ENCODE measurements around the gene RTN4IP1.

RTN4IP1 gene

DNA sequence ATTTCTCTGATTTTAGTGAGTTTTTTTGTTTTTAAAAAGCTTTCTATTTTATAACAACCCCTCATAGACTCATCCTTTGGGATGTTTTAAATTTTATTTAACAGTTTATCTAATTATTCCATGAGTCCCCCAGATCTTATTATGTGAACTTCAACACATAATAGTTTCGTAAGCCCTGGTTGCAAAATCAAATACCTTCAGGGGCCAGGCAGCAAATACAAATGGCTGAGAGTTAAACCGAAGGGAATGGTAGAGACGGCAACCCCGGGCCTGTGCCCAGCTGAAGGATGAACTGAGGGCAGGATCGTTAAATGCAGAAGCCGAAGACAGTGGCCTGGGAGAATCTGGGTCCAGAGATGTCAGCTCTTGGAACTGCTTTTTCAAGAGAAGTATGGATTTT lies 88.4 kb downstream of the RTN4IP1 start:
- DNase-seq = no peak

- no peak for DNase-seq
Measured at GRCh38 chr6:106540432-106540831, 88.9 kb downstream of the RTN4IP1 start.

DNA sequence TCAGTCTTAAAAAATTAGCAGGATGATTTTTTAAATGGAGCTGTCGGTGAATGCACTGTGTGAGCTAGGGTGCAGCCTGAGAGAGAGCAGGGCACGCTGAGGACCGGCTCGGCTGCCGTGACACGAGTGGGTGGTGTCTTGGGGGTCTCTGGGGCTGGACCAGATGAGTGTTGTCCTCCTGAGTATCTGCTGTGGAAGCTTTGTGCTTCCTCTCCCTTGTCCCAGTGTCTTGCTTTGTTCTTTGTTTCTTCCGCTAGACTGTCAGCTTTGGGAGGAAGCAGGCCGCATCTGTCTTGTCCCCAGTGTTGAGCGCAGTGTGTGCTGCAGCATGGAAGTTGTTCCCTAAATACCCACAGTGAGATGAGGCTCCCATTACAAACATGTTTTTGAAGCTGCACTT lies 89.4 kb downstream of the RTN4IP1 start:
- no peak for DNase-seq

- DNase-seq = no peak
Measured at GRCh38 chr6:106538145-106538544, 91.2 kb downstream of the RTN4IP1 start.

DNA sequence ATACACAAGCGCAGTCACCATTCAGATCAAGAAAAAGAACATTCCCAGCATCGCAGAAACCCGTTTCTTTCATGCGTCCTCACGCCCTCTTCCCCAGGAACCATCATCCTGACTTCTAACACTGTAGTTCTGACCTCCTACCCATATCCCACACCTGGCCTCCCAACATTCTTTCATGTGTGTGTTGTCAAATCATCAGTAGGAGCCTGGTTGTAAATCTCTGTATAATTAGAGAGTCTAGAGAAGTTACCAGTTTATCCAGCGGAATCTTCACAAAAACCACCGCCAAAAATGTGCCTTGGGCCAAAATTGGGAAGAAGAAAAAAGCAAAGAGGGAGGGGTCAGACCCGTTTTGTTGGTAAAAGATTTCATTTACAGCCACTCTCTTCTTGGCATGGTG lies 91.6 kb downstream of the RTN4IP1 start:
- no peak for DNase-seq

DNA sequence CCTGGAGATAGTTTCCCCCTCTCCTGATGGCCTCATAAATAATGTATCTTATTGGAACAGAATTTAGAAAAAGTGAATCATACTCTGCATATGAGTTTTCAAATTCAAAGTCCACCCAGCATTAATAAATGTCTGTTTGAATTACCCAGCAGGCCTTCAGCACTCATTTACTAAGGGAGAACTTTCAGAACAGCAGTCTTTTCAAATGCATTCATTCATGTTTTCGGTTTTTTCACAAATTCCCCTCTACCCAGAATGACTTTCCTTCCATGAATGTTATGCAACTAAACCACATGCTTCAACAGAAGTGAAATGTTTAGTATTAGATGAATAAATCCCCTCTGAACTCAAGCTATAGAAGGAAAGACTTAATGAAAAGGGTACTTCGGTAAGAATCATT lies 92.4 kb downstream of the RTN4IP1 start:
- no peak for DNase-seq

DNA sequence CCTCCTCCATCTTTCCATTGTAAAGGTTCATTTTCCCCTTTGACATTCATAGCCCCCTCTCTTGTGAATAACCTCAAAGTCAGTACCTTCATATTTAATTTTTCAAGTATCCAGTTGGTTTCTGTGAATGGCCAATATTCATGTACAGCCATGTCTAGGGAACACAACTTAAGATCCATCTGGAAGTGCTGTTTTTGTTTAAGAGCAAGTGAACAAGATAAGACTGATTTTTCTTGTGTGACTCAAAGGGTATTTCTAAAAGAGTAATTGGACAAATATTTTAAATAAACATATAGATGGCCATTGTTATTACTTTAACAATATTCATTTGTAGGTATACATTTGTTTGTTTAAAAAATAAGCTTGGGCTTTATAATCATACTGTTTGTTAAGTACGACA lies 92.9 kb downstream of the RTN4IP1 start:
- no peak for DNase-seq

DNA sequence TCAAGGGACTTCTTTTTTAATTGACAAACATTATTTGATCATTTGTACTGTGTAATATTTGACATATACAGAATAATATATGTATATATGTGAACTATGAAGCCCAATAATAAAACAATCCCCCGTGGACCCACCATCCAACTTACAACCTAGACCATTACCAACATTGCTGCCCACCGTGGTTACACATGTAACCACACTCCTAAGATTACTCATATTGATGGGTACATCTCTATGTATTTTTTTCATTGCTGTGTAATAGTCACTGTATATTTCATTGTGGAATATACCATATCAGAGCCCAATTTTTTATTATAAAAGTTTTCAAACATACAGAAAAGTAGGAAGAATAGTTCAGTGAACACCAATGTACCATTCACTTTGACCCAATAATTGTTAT lies 94.3 kb downstream of the RTN4IP1 start:
- DNase-seq = no peak

DNA sequence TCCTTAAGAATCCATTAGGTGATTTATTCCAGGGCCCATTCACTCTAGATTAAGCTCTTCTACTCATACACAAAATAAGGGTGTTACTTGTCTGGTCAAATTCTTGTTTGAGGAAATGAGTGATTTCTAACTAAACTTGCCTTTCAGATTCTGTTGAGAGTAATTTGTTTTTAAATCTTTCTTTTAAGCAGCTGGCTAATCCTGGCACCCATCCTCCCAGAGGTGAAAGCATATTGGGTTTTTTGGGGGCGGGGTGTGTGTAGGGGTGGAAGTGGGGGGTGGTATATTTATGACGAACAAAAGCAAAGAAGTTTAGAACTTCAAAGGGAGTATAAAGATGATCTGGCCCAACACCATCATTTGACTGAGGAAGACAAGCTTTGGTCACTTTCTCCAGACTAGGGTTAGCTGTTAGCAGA lies 94.7 kb downstream of the RTN4IP1 start:
- no peak for DNase-seq

GRCh38 chr6:106534004-106534403 lies 95.3 kb downstream of the RTN4IP1 start:
- no peak for DNase-seq

- DNase-seq = no peak
Measured at GRCh38 chr6:106533054-106533453, 96.2 kb downstream of the RTN4IP1 start.

DNA sequence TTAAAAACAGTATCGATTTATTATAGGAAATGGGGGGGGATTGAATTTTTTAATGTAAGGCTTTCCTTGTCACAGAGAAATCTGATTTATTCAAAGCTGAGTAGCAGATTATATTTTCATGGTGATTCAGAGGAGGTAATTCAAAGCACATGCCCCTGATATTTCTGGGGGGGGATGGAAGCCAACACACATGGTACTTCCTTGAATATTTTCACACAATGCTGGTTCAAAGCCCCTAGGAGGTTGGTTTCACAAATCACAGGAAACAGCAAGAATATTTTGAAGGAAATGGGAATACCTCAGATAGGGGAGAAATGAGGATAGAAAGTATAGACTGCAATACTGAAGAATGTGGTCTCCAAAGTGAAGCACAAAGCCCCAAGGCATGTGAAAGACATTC lies 98.8 kb downstream of the RTN4IP1 start:
- DNase-seq = no peak

- DNase-seq = no peak
Measured at GRCh38 chr6:106530026-106530425, 99.3 kb downstream of the RTN4IP1 start.

DNA sequence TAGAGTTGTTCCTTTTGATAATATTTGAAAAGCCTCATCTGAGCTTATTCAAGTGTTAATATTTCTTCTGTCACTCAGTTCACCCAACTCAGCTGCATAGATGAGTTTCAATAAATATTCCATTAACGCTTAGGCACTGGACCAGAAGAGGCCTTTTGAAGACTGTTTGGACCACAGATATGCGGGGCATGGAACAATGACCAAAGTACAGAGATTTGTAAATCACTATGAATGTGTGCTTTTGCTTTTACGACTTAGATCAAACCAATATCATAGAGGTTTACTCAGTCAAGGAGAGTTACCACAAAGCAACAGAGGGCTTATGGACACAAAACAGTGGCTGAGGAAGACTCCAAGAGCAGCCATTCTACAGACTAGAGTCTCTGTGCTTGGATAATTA lies 99.9 kb downstream of the RTN4IP1 start:
- DNase-seq = no peak

DNA sequence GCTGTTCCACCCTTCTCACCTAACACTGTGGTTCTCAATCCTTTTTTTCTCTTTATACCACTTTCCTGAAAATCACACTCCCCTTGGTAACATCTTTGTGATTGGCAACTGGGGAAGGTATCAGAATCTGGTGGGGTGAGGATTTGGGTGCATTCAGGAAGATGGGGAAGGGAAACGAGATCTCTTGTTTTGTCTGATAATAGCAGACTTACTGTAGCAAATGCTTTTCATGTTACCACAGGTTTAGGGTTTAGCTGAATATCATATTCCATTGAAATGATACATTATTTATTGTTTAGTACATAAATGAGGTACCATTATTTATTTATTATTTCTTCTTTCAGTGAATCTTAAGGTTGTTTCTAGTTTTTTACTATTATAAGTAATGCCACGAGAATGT lies 100.8 kb downstream of the RTN4IP1 start:
- no peak for DNase-seq

- no peak for DNase-seq
Measured at GRCh38 chr6:106527979-106528378, 101.3 kb downstream of the RTN4IP1 start.

DNA sequence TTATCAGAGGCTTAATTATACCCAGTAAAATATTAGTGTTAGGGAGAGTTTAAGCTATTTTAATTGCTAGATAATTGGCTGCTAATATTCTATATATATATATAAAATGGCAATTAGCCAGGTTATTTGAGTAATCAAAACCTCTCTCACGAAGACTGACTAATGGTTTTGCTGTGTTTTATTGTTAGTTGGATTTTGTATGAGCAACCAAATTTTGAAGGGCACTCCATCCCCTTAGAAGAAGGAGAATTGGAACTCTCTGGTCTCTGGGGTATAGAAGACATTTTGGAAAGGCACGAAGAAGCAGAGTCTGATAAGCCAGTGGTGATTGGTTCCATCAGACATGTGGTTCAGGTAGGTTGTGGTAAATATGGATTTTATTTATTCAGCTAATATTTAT lies 102.2 kb downstream of the RTN4IP1 start:
- DNase-seq = no peak

GRCh38 chr6:106525882-106526275 lies 103.4 kb downstream of the RTN4IP1 start:
- no peak for DNase-seq

DNA sequence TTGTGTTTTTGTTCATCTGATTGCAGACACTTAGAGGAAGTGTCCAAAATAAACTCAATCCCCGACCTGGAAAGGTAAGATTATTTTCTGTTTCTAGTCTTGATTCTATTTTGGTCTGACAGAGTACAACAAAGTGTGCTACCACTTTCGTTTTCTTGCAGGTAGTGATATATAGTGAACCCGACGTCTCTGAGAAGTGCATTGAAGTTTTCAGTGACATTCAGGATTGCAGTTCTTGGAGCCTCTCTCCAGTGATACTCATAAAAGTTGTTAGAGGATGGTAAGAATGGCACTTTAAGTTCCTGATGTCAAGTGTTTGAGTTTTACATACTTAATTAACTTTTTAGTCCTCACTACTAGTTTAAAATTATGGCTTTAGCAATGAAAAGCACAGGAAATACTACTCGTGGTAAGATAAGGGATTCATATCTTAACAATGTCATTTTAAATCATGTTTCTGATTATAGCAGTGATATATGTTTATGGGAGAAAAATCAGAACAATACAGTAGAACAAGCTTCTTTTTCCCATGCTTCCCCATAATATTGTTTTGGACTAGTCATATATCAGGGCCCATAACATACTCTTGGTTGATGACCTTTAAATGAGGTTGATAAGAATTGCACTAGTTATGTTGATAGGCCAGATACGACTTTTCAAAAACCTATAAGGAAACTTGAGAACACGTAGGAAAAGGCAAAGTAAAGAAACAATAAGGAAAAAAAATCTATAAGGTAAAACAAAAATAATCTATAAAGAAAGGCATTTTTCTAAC lies 104.0 kb downstream of the RTN4IP1 start:
- no peak for DNase-seq

DNA sequence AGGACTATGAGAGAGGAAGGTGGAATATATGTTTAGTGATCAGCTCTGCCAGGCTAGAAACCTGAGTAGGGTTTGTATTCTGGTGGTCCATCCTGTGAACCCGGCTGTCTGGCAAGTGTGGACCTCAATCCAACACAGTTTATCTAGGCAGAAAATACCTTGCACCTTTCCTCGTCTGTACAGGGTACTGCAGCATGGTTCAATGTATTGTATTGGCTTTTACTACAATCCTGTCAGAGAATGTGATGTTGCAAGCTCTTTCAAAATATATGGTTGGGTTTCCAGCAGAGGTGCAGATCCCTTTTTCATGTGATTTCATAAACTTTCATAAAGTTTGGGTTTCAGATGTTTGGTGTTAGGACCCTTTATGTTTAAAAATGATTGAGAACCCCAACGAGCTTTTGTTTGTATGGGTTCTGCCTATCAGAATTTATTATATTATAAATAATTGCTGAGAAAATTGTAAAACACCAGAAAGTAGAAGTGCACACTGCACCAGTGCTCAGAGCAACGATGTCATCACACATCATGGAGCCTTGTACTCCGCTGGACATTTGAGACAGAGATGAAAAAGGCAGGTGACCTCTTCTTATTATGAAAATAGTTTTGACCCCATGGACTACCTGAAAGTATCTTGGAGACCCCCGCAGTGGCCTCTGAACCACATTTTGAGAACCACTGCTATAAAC lies 106.6 kb downstream of the RTN4IP1 start:
- no peak for DNase-seq
